ENCODE results near the gene OSBP2.

The OSBP2 gene

DNA sequence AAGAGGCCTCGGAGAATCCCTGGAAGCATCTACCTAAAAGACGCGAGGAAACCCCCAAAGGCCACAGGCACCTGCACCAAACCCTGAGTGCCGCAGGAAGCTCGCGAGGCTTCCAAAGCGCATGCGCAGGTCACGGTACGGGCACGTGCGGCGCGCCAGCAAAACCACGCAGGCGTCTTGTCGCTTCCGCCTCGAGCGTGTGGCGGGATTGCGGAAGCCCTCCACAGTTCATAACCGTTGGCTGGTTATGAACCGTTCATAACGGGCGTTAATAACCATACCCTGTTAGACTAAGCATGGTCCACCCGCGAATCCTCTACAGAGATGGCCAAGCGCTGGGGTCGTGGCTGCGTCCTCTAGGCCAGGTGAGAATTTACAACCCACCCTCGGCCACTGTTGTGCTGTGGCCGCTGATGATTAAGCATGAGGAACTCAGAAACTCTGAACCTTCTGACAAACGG, 227.5 kb downstream of the OSBP2 start:
- no peak for TF ChIP-seq FOXP2 (optimal IDR thresholded peaks at IDR 0.05; ENCODE audit: control extremely low read depth, extremely low read length, insufficient read depth)
- no peak for TF ChIP-seq EZH2 (IDR thresholded peaks at IDR 0.05)
- no peak for TF ChIP-seq POLR2AphosphoS5 (IDR thresholded peaks at IDR 0.05; ENCODE audit: borderline replicate concordance, low read depth, low read length)
- Histone ChIP-seq H3K4me3 (peak overlapping the region; percentile 65), H3K9me3 (ENCODE audit: low read depth, low read length) (no peaks in the 10 kb centered on the region), H3K36me3 (ENCODE audit: insufficient read depth, low read length) (peaks cover 19% of the 10 kb centered on the region), H3K9ac (ENCODE audit: insufficient read length) (no peak overlapping the region), H3K27ac (no peak overlapping the region)
- no peak for DNase-seq (ENCODE audit: low read depth, low spot score)

DNA sequence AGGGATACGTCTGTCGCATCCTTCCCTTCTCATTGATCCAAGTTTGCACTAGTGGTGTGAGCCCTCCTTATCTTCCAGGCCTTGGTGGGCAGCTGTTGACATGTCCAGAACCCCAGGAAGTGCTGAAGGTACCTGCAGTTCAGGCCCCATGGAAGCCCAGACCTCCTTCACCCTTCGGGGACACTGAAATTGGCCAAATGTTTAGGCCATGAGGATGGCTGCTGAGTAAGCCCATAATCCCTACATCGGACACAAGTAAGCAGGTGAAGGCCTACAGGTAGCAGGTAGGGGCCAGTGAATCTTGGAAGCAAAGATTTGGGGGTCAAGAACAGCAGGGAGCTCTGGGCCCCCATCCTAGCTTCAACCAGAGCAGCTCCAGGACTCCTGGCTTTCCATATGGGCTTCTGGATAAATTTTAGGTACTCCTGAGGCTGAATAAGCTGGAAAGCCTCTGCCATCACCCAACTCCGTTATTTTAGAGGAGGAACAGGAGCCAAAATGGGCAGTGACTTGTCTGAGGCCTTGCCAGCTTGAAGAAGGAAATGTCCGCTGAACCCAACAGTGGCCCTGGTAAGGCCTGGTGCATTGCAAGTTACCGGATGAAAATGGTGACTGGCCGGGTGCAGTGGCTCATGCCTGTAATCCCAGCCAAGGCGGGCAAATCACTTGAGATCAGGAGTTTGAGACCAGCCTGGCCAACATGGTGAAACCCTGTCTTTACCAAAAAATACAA, 228.7 kb downstream of the OSBP2 start:
- Histone ChIP-seq H3K9ac (ENCODE audit: insufficient read length) (no peak overlapping the region), H3K4me3 (no peak overlapping the region), H3K9me3 (ENCODE audit: low read depth, low read length) (no peaks in the 10 kb centered on the region), H3K27ac (no peak overlapping the region), H3K36me3 (ENCODE audit: insufficient read depth, low read length) (peaks cover 31% of the 10 kb centered on the region)
- DNase-seq (ENCODE audit: low read depth, low spot score), result no peak
- TF ChIP-seq POLR2AphosphoS5 (IDR thresholded peaks at IDR 0.05; ENCODE audit: borderline replicate concordance, low read depth, low read length) (no peak), FOXP2 (optimal IDR thresholded peaks at IDR 0.05; ENCODE audit: control extremely low read depth, extremely low read length, insufficient read depth) (no peak), EZH2 (IDR thresholded peaks at IDR 0.05) (no peak)

DNA sequence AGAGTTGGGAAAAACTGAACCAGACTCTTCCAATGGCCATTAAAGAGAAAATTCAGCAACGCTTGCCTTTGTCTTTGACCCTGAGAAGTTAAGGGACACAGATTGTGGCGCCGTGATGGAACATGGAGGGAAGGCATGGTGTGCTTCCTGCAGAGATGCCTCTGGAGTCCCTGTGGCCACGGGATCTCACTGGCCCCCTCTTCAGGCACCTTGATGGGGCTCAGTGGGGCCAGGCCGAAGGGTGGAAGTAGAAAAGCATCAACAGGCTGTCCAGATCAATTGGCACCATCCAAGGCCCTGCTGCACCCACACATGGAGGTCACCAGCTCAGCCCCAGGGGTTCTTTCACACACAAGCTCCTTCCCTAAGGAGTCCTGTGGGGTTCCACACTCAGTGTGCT, 231.0 kb downstream of the OSBP2 start:
- no peak for DNase-seq (ENCODE audit: low read depth, low spot score)
- Histone ChIP-seq H3K4me3 (no peak overlapping the region), H3K9ac (ENCODE audit: insufficient read length) (no peak overlapping the region), H3K36me3 (ENCODE audit: insufficient read depth, low read length) (peaks cover 51% of the 10 kb centered on the region), H3K9me3 (ENCODE audit: low read depth, low read length) (no peaks in the 10 kb centered on the region), H3K27ac (no peak overlapping the region)
- no peak for TF ChIP-seq EZH2 (IDR thresholded peaks at IDR 0.05)
- TF ChIP-seq POLR2AphosphoS5 (IDR thresholded peaks at IDR 0.05; ENCODE audit: borderline replicate concordance, low read depth, low read length), result no peak
- TF ChIP-seq FOXP2 (optimal IDR thresholded peaks at IDR 0.05; ENCODE audit: control extremely low read depth, extremely low read length, insufficient read depth), result no peak

DNA sequence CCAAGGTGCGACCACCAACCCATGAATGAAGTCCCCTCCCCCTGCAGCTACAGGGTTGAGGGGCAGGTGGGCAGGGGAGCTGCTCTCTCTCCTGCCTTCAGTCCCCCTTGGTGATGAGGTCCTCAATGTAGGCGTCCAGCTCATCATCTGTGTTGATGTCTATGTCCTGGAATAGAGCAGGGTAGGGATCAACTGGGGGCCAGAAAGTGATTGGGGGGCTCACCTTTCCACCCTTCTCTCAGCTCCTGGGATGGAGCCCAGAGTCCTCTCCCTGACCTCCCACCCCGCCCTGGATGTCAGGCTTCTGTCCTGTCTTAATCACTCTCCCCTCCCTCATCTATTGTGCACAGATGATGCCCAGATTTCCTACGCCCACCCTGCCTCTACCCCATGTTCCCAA, 232.0 kb downstream of the OSBP2 start:
- Histone ChIP-seq H3K9me3 (ENCODE audit: low read depth, low read length) (no peaks in the 10 kb centered on the region), H3K36me3 (ENCODE audit: insufficient read depth, low read length) (peaks cover 61% of the 10 kb centered on the region), H3K9ac (ENCODE audit: insufficient read length) (no peak overlapping the region), H3K4me3 (no peak overlapping the region), H3K27ac (no peak overlapping the region)
- TF ChIP-seq EZH2 (IDR thresholded peaks at IDR 0.05), result no peak
- no peak for TF ChIP-seq FOXP2 (optimal IDR thresholded peaks at IDR 0.05; ENCODE audit: control extremely low read depth, extremely low read length, insufficient read depth)
- DNase-seq (ENCODE audit: low read depth, low spot score), result no peak

DNA sequence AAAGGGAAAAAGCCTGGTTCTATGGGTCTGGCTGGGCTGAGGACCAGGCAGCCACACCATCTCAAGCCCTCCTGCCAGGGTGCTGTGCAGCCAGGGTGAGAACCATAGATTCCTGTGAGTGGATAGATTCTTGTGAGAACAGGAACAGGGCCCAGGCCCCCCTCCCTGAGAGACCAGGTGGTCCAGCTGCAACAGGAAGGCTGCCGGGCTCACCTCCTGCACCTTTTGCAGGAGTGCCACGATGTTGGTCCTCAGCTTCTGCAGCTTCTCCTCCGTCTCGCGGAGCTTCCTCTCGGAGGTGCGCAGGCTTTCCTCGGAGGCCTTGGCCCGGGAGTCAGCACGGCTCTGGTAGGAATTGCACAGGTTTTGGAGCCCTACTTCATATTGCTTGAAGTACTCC, 233.1 kb downstream of the OSBP2 start:
- no peak overlapping the region for H3K27ac ChIP-seq
- TF ChIP-seq EZH2 (IDR thresholded peaks at IDR 0.05), result no peak
- H3K36me3 ChIP-seq (ENCODE audit: insufficient read depth, low read length), result peaks cover 72% of the 10 kb centered on the region
- H3K9ac ChIP-seq (ENCODE audit: insufficient read length), result no peak overlapping the region
- no peak for DNase-seq (ENCODE audit: low read depth, low spot score)
- H3K9me3 ChIP-seq (ENCODE audit: low read depth, low read length), result no peaks in the 10 kb centered on the region
- no peak overlapping the region for H3K4me3 ChIP-seq

DNA sequence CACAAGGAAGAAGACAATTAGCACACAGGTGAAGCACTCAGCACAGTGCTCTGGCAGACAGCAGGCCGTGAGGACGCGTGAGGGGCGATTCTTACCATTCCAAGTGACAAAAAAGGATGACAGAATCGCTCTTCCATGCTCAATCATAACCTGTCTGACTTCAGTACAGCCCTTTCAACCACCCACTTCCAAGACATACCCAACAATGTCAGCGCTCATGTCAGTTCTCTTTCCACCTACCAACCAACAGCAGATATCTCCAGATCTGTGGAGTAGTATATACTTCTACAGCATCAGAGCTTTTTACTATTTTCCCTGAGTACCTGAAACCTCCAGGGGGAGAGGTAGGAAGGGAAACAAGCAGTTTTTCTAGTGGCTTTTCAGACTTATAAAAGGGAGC, 233.7 kb downstream of the OSBP2 start:
- no peak for DNase-seq (ENCODE audit: low read depth, low spot score)
- no peak overlapping the region for H3K4me3 ChIP-seq
- no peak for TF ChIP-seq FOXP2 (optimal IDR thresholded peaks at IDR 0.05; ENCODE audit: control extremely low read depth, extremely low read length, insufficient read depth)
- TF ChIP-seq POLR2AphosphoS5 (IDR thresholded peaks at IDR 0.05; ENCODE audit: borderline replicate concordance, low read depth, low read length), result no peak
- TF ChIP-seq EZH2 (IDR thresholded peaks at IDR 0.05), result no peak
- peaks cover 78% of the 10 kb centered on the region for H3K36me3 ChIP-seq (ENCODE audit: insufficient read depth, low read length)
- no peak overlapping the region for H3K27ac ChIP-seq
- no peak overlapping the region for H3K9ac ChIP-seq (ENCODE audit: insufficient read length)
- H3K9me3 ChIP-seq (ENCODE audit: low read depth, low read length), result no peaks in the 10 kb centered on the region

DNA sequence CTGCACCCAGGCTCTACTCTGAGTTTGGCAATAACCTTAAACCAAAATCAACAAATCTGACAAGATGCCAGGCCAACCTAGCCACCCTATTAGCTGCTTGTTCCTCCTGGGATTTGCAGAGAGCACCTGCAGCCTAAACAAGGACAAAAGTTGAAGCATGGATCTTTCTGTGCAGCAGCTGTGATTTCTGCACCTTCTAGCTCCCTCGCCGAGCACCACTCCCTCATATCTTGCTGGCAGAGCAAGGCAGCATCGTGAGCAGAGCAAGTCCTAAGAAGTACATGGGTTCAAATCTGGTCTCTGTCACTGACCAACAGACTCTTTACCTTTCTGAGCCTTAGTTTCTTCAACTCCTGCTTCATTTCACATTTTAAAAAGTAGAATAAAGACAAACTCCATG, 235.6 kb downstream of the OSBP2 start:
- Histone ChIP-seq H3K4me3 (no peak overlapping the region), H3K36me3 (ENCODE audit: insufficient read depth, low read length) (peaks cover 91% of the 10 kb centered on the region), H3K27ac (no peak overlapping the region), H3K9me3 (ENCODE audit: low read depth, low read length) (no peaks in the 10 kb centered on the region), H3K9ac (ENCODE audit: insufficient read length) (no peak overlapping the region)
- TF ChIP-seq EZH2 (IDR thresholded peaks at IDR 0.05) (no peak), POLR2AphosphoS5 (IDR thresholded peaks at IDR 0.05; ENCODE audit: borderline replicate concordance, low read depth, low read length) (no peak), FOXP2 (optimal IDR thresholded peaks at IDR 0.05; ENCODE audit: control extremely low read depth, extremely low read length, insufficient read depth) (no peak)
- no peak for DNase-seq (ENCODE audit: low read depth, low spot score)

DNA sequence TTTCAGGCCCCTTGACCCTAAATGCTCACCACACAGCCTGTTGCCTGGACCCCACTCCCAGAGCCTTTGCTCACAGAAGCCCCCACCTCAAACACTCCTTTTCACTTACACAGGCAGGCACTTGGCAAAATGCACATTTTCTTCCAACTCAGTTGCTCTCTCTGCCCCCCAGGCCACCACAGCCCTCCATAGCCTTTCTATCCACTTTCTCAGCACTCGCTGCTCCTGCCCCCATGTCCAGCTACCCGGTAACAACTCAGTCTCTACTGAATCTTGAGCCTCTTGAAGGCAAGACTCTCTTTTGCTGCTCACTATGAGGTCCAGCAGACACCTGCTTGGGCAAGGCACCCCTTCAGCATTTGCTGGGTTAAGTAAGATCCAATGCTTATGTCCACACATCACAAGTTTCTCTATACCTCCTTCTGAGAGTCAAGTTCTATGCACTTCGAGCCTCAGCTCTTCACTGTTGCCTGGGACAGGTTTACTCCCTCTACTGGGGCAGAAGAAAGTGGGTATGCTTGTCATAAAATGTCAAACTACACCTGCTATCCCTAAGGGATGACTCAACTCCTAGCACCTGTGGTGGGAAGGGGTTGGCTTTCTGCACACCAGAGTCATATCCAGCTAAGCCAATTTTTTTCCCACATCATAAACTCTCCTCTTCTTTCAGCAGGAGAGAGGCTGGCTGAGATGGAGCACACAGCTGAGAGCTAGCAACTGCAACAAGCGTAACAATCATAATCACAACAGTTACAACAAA, 237.0 kb downstream of the OSBP2 start:
- H3K9ac ChIP-seq (ENCODE audit: insufficient read length), result no peak overlapping the region
- H3K36me3 ChIP-seq (ENCODE audit: insufficient read depth, low read length), result peaks cover 96% of the 10 kb centered on the region
- no peak overlapping the region for H3K27ac ChIP-seq
- no peak overlapping the region for H3K4me3 ChIP-seq
- TF ChIP-seq POLR2AphosphoS5 (IDR thresholded peaks at IDR 0.05; ENCODE audit: borderline replicate concordance, low read depth, low read length) (no peak), FOXP2 (optimal IDR thresholded peaks at IDR 0.05; ENCODE audit: control extremely low read depth, extremely low read length, insufficient read depth) (no peak), EZH2 (IDR thresholded peaks at IDR 0.05) (no peak)
- no peak for DNase-seq (ENCODE audit: low read depth, low spot score)
- no peaks in the 10 kb centered on the region for H3K9me3 ChIP-seq (ENCODE audit: low read depth, low read length)
